ENCODE measurements around the gene SNTB2.
"Not testable (repeated sequence)": the region's sequence is repeated elsewhere in the genome, so short reads cannot be mapped to it uniquely, and the experiment has no call there.

Gene SNTB2

DNA sequence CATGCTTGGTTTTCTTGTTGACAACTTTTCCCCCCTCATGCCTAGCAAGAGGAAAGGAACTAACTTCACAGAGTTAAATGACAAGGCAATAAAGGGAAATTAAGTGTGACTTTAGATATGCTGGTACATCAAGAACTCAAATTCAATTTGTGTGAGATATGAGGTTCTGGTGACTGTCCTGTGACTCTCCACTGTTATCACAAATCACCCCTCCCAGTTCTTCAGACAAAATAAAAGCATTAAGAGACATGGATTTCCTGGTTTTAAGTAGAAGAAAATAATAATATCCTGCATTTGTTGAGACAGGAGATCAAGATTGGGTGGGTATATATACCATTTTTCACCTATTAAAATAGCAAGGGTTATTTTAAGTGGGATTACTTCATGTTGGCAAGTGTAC, 46.2 kb downstream of the SNTB2 start:
- no peak for DNase-seq (ENCODE audit: low read depth in 2 of 3, low spot score in 2 of 3)

- no peak for DNase-seq (ENCODE audit: low read depth in 2 of 3, low spot score in 2 of 3)
Measured at GRCh38 chr16:69234460-69234859, 47.5 kb downstream of the SNTB2 start.

GRCh38 chr16:69236319-69236718, 49.4 kb downstream of the SNTB2 start:
- no peak for DNase-seq (ENCODE audit: low read depth in 2 of 3, low spot score in 2 of 3)

DNA sequence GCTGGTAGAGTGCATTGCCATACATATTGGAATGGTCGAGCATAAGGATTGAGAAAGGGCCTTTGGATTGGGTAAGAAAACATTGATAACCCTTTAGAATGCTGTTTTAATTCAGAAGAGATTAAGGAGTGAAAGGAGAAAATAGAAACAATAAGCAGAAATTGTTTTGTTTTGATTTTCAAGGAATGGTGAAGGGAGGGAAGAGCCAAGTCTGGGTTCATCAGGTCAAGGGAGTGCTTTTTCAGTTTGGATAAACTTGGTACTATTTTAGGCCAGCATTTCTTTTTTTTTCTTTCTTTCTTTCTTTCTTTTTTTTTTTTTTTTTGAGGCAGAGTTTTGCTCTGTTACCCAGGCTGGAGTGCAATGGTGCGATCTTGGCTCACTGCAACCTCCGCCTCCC, 50.3 kb downstream of the SNTB2 start:
- no peak for DNase-seq (ENCODE audit: low read depth in 2 of 3, low spot score in 2 of 3)

DNA sequence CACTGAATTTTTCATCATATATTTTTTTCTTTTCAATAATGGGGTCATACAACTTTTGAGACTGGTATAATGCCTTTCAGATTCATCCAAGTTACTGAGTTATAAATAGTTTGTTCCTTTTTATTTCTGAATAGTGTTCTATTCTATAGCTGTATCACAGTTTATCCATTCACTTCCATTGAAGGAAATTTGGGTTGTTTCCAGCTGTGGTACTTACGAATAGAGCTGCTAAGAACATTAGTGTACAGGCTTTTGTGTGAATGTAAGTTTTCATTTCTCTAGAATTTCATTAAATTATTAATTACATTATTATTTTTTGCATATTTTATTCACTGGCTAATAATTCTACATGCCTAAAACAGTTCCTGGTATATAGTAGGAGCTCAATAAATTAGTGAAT, 52.9 kb downstream of the SNTB2 start:
- DNase-seq (ENCODE audit: low read depth in 2 of 3, low spot score in 2 of 3), result no peak

GRCh38 chr16:69240331-69240730, 53.4 kb downstream of the SNTB2 start:
- DNase-seq (ENCODE audit: low read depth in 2 of 3, low spot score in 2 of 3), result no peak

DNA sequence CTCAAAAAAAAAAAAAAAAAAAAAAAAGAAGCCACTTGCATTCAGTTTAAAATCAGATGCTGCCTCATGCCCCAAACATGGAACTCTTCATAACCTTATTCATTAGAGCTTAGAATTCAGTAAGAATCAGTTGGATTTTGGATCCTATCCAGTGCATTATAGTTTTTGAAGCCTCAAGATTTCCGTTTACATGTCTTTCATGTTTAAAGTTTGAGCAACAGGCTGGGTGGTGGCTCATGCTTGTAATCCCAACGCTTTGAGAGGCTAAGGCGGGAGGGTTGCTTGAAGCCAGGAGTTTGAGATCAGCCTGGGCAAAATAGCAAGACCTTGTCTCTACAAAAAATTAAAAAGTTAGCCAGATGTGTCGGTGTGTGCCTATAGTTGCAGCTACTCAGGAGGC, 55.0 kb downstream of the SNTB2 start:
- DNase-seq (ENCODE audit: low read depth in 2 of 3, low spot score in 2 of 3), result no peak

- DNase-seq (ENCODE audit: low read depth in 2 of 3, low spot score in 2 of 3), result no peak
Measured at GRCh38 chr16:69243479-69243878, 56.5 kb downstream of the SNTB2 start.

GRCh38 chr16:69244336-69244735, 57.4 kb downstream of the SNTB2 start:
- no peak for DNase-seq (ENCODE audit: low read depth in 2 of 3, low spot score in 2 of 3)

GRCh38 chr16:69250081-69250480, 63.1 kb downstream of the SNTB2 start:
- no peak for DNase-seq (ENCODE audit: low read depth in 2 of 3, low spot score in 2 of 3)

DNA sequence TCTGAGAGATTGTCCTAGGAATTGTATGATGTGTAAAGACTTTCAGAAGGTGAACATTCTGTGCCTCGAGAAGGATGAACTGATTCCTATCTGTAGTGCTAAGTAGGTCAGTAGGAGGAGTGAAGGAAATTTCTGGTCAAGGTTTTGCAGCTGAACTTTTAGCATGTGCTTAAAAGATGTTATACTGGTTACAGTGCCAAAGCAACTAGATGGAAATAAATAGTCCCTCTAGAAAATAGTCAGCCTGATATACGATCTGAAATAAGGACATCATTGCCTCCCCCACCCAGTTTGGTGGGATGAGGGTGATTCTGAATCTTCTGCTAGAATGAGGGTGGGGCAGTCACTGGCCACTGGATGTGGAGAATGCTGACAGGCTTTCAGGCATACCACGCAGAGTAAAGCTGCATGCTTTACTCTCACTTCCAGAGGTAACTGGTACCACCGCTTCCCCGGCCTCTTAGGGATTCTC, 66.9 kb downstream of the SNTB2 start:
- DNase-seq (ENCODE audit: low read depth in 2 of 3, low spot score in 2 of 3), result no peak

- DNase-seq (ENCODE audit: low read depth in 2 of 3, low spot score in 2 of 3), result not testable (repeated sequence)
Measured at GRCh38 chr16:69259428-69259764, 72.4 kb downstream of the SNTB2 start.

DNA sequence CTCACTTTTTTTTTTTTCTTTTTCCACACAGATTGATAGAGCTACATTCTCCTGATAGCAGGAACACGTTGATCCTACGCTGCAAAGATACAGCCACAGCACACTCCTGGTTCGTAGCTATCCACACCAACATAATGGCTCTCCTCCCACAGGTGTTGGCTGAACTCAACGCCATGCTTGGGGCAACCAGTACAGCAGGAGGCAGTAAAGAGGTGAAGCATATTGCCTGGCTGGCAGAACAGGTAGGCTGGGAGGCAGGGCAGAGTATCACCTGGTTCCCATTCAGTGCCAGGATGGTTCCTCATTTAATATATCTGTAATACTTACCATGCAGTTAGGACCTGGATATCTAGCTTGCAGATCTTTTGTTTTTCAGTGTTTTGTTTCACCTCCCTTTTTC, 73.1 kb downstream of the SNTB2 start:
- DNase-seq (ENCODE audit: low read depth in 2 of 3, low spot score in 2 of 3), result no peak

- DNase-seq (ENCODE audit: low read depth in 2 of 3, low spot score in 2 of 3), result no peak
Measured at GRCh38 chr16:69260506-69260905, 73.5 kb downstream of the SNTB2 start.

- DNase-seq (ENCODE audit: low read depth in 2 of 3, low spot score in 2 of 3), result no peak
Measured at GRCh38 chr16:69266334-69267063, 79.5 kb downstream of the SNTB2 start.

DNA sequence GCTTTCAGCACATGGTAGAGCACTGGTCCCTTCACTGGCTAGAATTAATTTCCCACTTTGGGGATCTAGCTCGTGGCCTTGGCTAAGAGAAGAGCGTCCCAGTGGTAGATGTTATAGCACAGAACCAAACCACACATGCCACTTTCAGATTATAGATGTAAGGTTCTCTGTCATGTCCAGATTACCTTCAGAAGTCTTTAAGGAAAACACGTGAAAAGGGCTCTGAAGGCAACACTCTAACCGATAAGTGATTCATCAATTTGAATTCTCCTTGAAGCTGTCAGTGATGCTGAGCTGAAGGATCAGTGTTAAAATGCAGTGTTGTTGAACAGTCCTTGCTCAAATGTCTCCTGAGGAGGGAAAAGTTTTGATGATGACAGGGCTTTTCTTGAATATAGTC, 80.7 kb downstream of the SNTB2 start:
- no peak for DNase-seq (ENCODE audit: low read depth in 2 of 3, low spot score in 2 of 3)

DNA sequence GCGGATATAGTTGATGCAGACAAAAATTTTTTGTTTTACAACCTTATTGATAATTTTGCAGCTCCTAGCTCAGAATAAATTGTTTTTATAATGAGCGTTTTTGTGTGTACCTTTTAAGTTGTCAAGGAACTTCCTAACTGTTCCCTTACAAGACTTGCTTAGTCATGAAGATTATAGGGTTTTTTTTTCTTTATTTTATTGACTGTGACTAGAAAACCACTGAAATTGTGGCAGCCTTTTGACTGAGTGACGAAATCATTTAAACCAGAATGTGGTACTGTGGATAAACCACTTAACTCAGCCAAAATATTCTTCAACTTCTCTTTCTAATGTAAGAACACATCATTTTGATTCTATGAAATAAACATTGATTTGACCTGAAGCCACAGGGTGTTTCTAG, 83.4 kb downstream of the SNTB2 start:
- no peak for DNase-seq (ENCODE audit: low read depth in 2 of 3, low spot score in 2 of 3)

GRCh38 chr16:69270831-69271230, 83.9 kb downstream of the SNTB2 start:
- DNase-seq (ENCODE audit: low read depth in 2 of 3, low spot score in 2 of 3), result no peak

DNA sequence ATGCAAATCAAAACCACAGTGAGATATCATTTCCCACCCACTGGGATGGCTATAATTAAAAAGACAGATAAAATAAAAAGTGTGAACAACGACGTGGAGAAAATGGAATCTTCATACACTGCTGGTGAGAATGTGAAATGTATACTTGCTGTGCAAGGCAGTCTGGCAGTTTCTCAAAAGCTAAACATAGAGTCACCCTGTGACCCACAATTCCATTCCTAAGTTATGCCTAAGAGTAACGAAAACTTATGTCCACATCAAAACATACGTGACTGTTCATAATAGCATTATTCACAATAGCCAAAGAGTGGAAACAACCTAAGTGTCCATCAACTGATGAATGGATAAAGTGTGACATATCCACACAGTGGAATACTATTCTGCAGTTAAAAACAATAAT, 86.0 kb downstream of the SNTB2 start:
- no peak for DNase-seq (ENCODE audit: low read depth in 2 of 3, low spot score in 2 of 3)

- no peak for DNase-seq (ENCODE audit: low read depth in 2 of 3, low spot score in 2 of 3)
Measured at GRCh38 chr16:69274699-69275235, 87.8 kb downstream of the SNTB2 start.

DNA sequence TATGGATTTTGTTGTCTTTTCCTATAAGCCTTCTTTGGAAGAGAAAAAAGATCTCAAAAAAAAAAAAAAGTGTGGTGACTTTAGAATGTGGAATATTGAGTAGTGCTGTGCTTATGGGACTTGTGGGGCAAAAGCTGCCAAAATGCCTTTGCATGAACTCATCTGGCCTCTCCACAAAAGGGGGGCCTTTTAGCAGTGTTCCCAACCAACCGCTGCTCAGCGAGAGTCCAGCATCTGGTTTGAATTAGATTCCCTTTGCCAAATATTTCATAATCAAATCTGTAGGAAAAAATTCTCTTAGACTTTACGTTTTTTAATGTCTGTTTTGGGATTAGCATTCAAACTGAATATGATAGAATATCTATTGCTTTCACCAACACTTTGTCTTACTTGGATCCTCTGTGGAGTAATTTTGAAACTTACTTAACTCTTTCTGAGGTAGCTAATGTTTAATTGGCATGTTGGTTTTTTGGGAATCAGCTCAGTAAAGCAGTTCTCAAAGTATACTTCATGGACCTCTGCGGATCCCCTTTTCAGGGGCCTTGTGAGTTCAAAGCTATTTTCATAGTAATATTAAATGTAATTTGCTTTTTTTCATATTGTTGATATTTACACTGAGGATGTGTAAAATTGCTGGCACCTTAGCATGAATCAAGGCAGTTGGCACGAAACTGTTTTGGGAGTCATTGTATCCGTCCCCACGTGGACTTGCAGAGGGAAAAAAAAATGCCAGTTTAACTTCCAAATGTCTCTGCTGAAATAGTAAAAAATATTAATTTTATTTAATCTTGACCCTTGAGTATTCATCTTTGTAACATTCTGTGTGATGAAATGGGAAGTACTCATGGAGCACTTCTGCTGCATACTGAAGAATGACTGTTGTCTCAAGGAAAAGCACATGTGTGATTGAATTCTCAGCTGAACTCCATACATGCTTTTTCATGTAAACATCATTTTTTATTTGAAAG, 89.5 kb downstream of the SNTB2 start:
- no peak for DNase-seq (ENCODE audit: low read depth in 2 of 3, low spot score in 2 of 3)

DNA sequence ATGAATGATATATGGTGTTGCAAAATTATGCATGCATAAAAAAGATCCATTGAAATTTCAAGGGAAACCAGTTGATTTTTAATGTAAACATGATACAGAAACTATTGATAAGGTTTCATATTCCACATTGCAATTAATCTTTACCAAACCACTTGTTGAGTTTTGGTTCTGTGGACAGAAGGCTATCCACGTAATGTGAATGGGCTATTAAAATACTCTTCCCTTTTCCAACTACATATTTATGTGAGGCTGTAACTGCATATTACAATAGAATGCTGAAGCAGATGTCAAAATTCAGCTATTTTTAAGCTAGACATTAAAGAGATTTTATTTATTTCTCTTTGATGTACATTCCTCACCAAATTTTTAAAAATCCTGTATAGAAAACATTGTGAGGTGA, 90.4 kb downstream of the SNTB2 start:
- DNase-seq (ENCODE audit: low read depth in 2 of 3, low spot score in 2 of 3), result no peak

All from activated CD8-positive, alpha-beta memory T cell treated with anti-CD3 and anti-CD28 coated beads for 48 hours (primary cell).